Subcutaneous adipose tissue (tissue), 4 donors: ENCODE results near the gene PRKCH. TPM values are rescaled to one million over a fixed set of nuclear protein-coding genes. Genes with fewer than 3 reads are reported as not detected.

ENCODE experiments used
- CTCF ChIP-seq: fragments of 450-650 bp; IDR thresholded peaks from one replicate; pipeline ENCODE4 v1.5.1; 2016; ENCODE audit warnings: low read depth, mild to moderate bottlenecking, control low read depth, antibody characterized with exemption, moderate library complexity
- total RNA-seq, 4 donors: library from RNA; depleted of rRNA; stranded (reverse); fragments of >200 nt; gene quantifications; one replicate each; pipeline ENCODE4 v1.1.0, GENCODE V29; 2016

PRKCH gene
- total RNA-seq, 4 donors from 2014 or later = 25.8 to 46.3 (median 36.4) TPM

GRCh38 chr14:61582815-61583214 is 261.4 kb downstream of the PRKCH start:
- TF ChIP-seq CTCF = no peak

- no peak for TF ChIP-seq CTCF
Observed at GRCh38 chr14:61584331-61584741, 263.0 kb downstream of the PRKCH start.

- no peak for TF ChIP-seq CTCF
Observed at GRCh38 chr14:61585598-61586543, 264.5 kb downstream of the PRKCH start.

GRCh38 chr14:61586544-61587055 is 265.2 kb downstream of the PRKCH start:
- TF ChIP-seq CTCF = no peak

- no peak for TF ChIP-seq CTCF
Observed at GRCh38 chr14:61587081-61587713, 265.8 kb downstream of the PRKCH start.

- TF ChIP-seq CTCF = no peak
Observed at GRCh38 chr14:61588419-61588901, 267.1 kb downstream of the PRKCH start.
